HCT116 (cell line): Measurements from ENCODE around the gene MRTFB. TPM values are rescaled to one million over a fixed set of nuclear protein-coding genes. Genes with fewer than 3 reads are reported as not detected.

Experiments
- ATAC-seq: fragments of 200-7000 bp; cut with Tn5 transposase; 2 replicates; pipeline ENCODE4 v1.9.1; 2020; ENCODE audit warnings: mild to moderate bottlenecking, moderate library complexity
- BruUV-seq: library from RNA; stranded (reverse); fragments of 400-500 nt; replicated peaks from 2 replicates; lab custom pipeline; 2021; lab: Mats Ljungman, UMichigan
- CTCF ChIA-PET: fragments of 300-600 bp; sonication (Branson Sonifier 250); formaldehyde crosslinking; loops from one replicate; lab custom pipeline; 2021; ENCODE audit warnings: antibody characterized with exemption; lab: Charles Lee
- POLR2A ChIA-PET: fragments of 300-600, 350-600 bp; sonication (Branson Sonifier 250); formaldehyde crosslinking; loops from one replicate; lab custom pipeline; 2021; ENCODE audit warnings: antibody characterized with exemption; lab: Charles Lee
- RAD21 ChIA-PET, 2 experiments: fragments of 300-600 bp; sonication (Branson Sonifier 250); formaldehyde crosslinking; loops; one replicate each; lab custom pipeline; 2023; ENCODE audit warnings: low total read pairs in 2 of 2; ENCODE audit not compliant: uncharacterized antibody in 2 of 2, unreplicated experiment in 2 of 2, low non-redundant PET in 1 of 2; lab: Charles Lee
- DNase-seq: peaks from one replicate; pipeline ENCODE4 v3.0.0-alpha.2; 2010; ENCODE audit warnings: low read depth, low spot score
- H2AFZ ChIP-seq: fragments of 200-600 bp; shearing (Covaris generic), sonication (generic); 2 replicates; pipeline ENCODE4 v1.6.1; 2017; ENCODE audit warnings: low read depth, mixed run types, mixed read lengths, antibody characterized with exemption, low read length; ENCODE audit not compliant: poor library complexity, severe bottlenecking
- H3K27ac ChIP-seq: 2 replicates; pipeline ENCODE4 v1.5.1; 2012; ENCODE audit warnings: low read depth, low read length
- H3K27me3 ChIP-seq: fragments of 200-600 bp; sonication (generic); 2 replicates; pipeline ENCODE4 v1.6.1; 2016; ENCODE audit warnings: mixed run types, low read length, mixed read lengths; ENCODE audit not compliant: insufficient read depth
- H3K36me3 ChIP-seq, 2 experiments: fragments of 200-500 bp in 1 of 2; fragments of 200-600 bp in 1 of 2; sonication (Bioruptor generic) in 1 of 2; sonication (generic) in 1 of 2; 2 replicates each; pipeline versions ENCODE4 v1.5.1 to v1.6.1; 2014 to 2016; ENCODE audit warnings: low read length in 2 of 2, inconsistent platforms in 1 of 2, mixed read lengths in 1 of 2, mixed run types in 1 of 2; ENCODE audit not compliant: insufficient read depth in 2 of 2, control insufficient read depth in 1 of 2
- H3K4me1 ChIP-seq, 2 experiments: fragments of 200-600 bp in 1 of 2; sonication (generic) in 1 of 2; 2 replicates each; pipeline versions ENCODE4 v1.5.1 to v1.6.1; 2012 to 2017; ENCODE audit warnings: low read length in 2 of 2, inconsistent platforms in 1 of 2, mild to moderate bottlenecking in 1 of 2, mixed read lengths in 1 of 2, mixed run types in 1 of 2, moderate library complexity in 1 of 2; ENCODE audit not compliant: insufficient read depth in 2 of 2, control insufficient read depth in 1 of 2
- H3K4me2 ChIP-seq: fragments of 200-600 bp; sonication (generic); 2 replicates; pipeline ENCODE4 v1.6.1; 2017; ENCODE audit warnings: mixed run types, low read length, mixed read lengths
- H3K4me3 ChIP-seq, 2 experiments: fragments of 200-600 bp in 1 of 2; sonication (generic) in 1 of 2; replicated peaks in 1 of 2; 2 replicates each; pipeline ENCODE4 v1.5.1; 2011 to 2016; ENCODE audit warnings: low read length in 2 of 2, control low read depth in 1 of 2, low read depth in 1 of 2, mild to moderate bottlenecking in 1 of 2, mixed read lengths in 1 of 2, mixed run types in 1 of 2
- H3K79me2 ChIP-seq: fragments of 200-600 bp; sonication (generic); 2 replicates; pipeline ENCODE4 v1.6.1; 2017; ENCODE audit warnings: mild to moderate bottlenecking, mixed run types, low read length, moderate library complexity, mixed read lengths; ENCODE audit not compliant: insufficient read depth
- H3K9ac ChIP-seq: fragments of 200-600 bp; sonication (generic); 2 replicates; pipeline ENCODE4 v1.6.1; 2016; ENCODE audit warnings: low read length, mixed read lengths
- H3K9me2 ChIP-seq: fragments of 200-600 bp; sonication (generic), shearing (Covaris generic); 2 replicates; pipeline ENCODE4 v1.6.1; 2017; ENCODE audit warnings: mixed run types, mild to moderate bottlenecking, moderate library complexity; ENCODE audit not compliant: insufficient read depth
- H3K9me3 ChIP-seq, 2 experiments: fragments of 200-500 bp in 1 of 2; fragments of 200-600 bp in 1 of 2; sonication (Bioruptor generic) in 1 of 2; sonication (generic) in 1 of 2; 2 replicates each; pipeline ENCODE4 v1.6.1; 2014 to 2017; ENCODE audit warnings: low read length in 2 of 2, mixed read lengths in 2 of 2, inconsistent platforms in 1 of 2, low read depth in 1 of 2, mild to moderate bottlenecking in 1 of 2, mixed run types in 1 of 2, moderate library complexity in 1 of 2; ENCODE audit not compliant: control insufficient read depth in 1 of 2, insufficient read depth in 1 of 2
- H4K20me1 ChIP-seq: fragments of 200-600 bp; sonication (generic), shearing (Covaris generic); 2 replicates; pipeline ENCODE4 v1.6.1; 2017; ENCODE audit warnings: mixed run types, mild to moderate bottlenecking, moderate library complexity; ENCODE audit not compliant: insufficient read depth
- ATF3 ChIP-seq: IDR thresholded peaks from 2 replicates; pipeline ENCODE4 v1.6.1; 2012
- CBX3 ChIP-seq: IDR thresholded peaks from 2 replicates; pipeline ENCODE4 v1.6.1; 2012; ENCODE audit warnings: low read depth
- CEBPB ChIP-seq: IDR thresholded peaks from 2 replicates; pipeline ENCODE4 v1.6.1; 2012; ENCODE audit warnings: low read depth
- CTCF ChIP-seq, 3 experiments: fragments of 200-600 bp in 1 of 3; sonication (generic) in 1 of 3; IDR thresholded peaks in 2 of 3; conservative IDR thresholded peaks in 1 of 3; 2 replicates each; pipeline ENCODE4 v1.5.1; 2012 to 2017; ENCODE audit warnings: low read depth in 2 of 3, low read length in 2 of 3, antibody characterized with exemption in 1 of 3, borderline replicate concordance in 1 of 3, control low read depth in 1 of 3, mild to moderate bottlenecking in 1 of 3, mixed read lengths in 1 of 3, mixed run types in 1 of 3, moderate library complexity in 1 of 3; ENCODE audit not compliant: insufficient read depth in 1 of 3
- EGR1 ChIP-seq: IDR thresholded peaks from 2 replicates; pipeline ENCODE4 v1.6.1; 2012; ENCODE audit warnings: low read depth
- EZH2 ChIP-seq: fragments of 200-600 bp; sonication (generic); IDR thresholded peaks from 2 replicates; pipeline ENCODE4 v1.6.1; 2017; ENCODE audit warnings: antibody characterized with exemption, mixed run types
- EZH2phosphoT487 ChIP-seq: fragments of 200-600 bp; IDR thresholded peaks from 2 replicates; pipeline ENCODE4 v1.6.1; 2018; ENCODE audit warnings: antibody characterized with exemption, borderline replicate concordance
- POLR2A ChIP-seq: IDR thresholded peaks from 2 replicates; pipeline ENCODE4 v1.7.0; 2011; ENCODE audit warnings: borderline replicate concordance; ENCODE audit not compliant: insufficient read depth, insufficient read length; ENCODE audit errors: extremely low read depth
- SP1 ChIP-seq: IDR thresholded peaks from 2 replicates; pipeline ENCODE4 v1.6.1; 2012; ENCODE audit warnings: low read depth
- SRF ChIP-seq: IDR thresholded peaks from 2 replicates; pipeline ENCODE4 v1.6.1; 2012; ENCODE audit warnings: low read depth
- TCF7L2 ChIP-seq: IDR thresholded peaks from 2 replicates; pipeline ENCODE4 v1.7.0; 2011; ENCODE audit warnings: borderline replicate concordance, inconsistent platforms; ENCODE audit not compliant: insufficient read depth, insufficient read length; ENCODE audit errors: extremely low read depth
- YY1 ChIP-seq: IDR thresholded peaks from 2 replicates; pipeline ENCODE4 v1.6.1; 2011; ENCODE audit warnings: low read length, low read depth, moderate library complexity, mild to moderate bottlenecking; ENCODE audit not compliant: insufficient replicate concordance; ENCODE audit errors: extremely low read depth
- ZNF274 ChIP-seq: fragments of 200-500 bp; sonication (Bioruptor generic); IDR thresholded peaks from 2 replicates; pipeline ENCODE4 v1.6.1; 2014; ENCODE audit warnings: mild to moderate bottlenecking, low read depth, low read length, inconsistent platforms
- intact Hi-C: fragments of 100-400 bp; cut with micrococcal nuclease; formaldehyde crosslinking; loops from 2 replicates; pipeline ENCODE4 v1.10.0; 2022
- total RNA-seq: library from RNA; stranded (reverse); gene quantifications from one replicate; pipeline ENCODE4 v1.2.1, GENCODE V29; 2021; ENCODE audit not compliant: unreplicated experiment

The MRTFB gene
- total RNA-seq, 1 experiment from 2014 or later: 39.0 TPM

GRCh38 chr16:14042706-14043105 is 28.4 kb upstream of the MRTFB start:
- Histone ChIP-seq H3K27ac (no peak overlapping the region), H4K20me1 (no peaks in the 10 kb centered on the region), H3K9ac (no peak overlapping the region), H3K79me2 (no peaks in the 10 kb centered on the region), H2AFZ (no peak overlapping the region), H3K4me2 (no peak overlapping the region), H3K9me2 (no peaks in the 10 kb centered on the region), H3K4me1 (no peaks in the 10 kb centered on the region), H3K4me3 (no peak overlapping the region), H3K27me3 (no peaks in the 10 kb centered on the region), H3K9me3 (no peaks in the 10 kb centered on the region), H3K36me3 (no peaks in the 10 kb centered on the region)
- no peak for TF ChIP-seq YY1
- no peak for TF ChIP-seq SRF
- TF ChIP-seq TCF7L2: no peak
- no peak for TF ChIP-seq EZH2phosphoT487
- TF ChIP-seq ZNF274: no peak
- no peak for TF ChIP-seq CBX3
- TF ChIP-seq CEBPB: no peak
- TF ChIP-seq EGR1: no peak
- BruUV-seq: no TSS peak
- intact Hi-C loops: no loop called here
- no peak for ATAC-seq
- ChIA-PET RAD21 (no interaction called here), POLR2A (no interaction called here), CTCF (no interaction called here)
- no peak for DNase-seq

GRCh38 chr16:14043278-14043677 is 27.8 kb upstream of the MRTFB start:
- no peaks in the 10 kb centered on the region for H3K9me3 ChIP-seq

More at GRCh38 chr16:14043278-14043677, 27.8 kb upstream of the MRTFB start:
- H3K9me2 ChIP-seq: no peaks in the 10 kb centered on the region
- no peaks in the 10 kb centered on the region for H3K27me3 ChIP-seq
- no peak for TF ChIP-seq CEBPB
- no peak for TF ChIP-seq EZH2
- TF ChIP-seq SP1: no peak
- TF ChIP-seq ZNF274: no peak
- no peak for TF ChIP-seq ATF3
- TF ChIP-seq CTCF (IDR thresholded peaks at IDR 0.05 in 2 of 3, conservative IDR thresholded peaks at IDR 0.05 in 1 of 3; ENCODE audit: borderline replicate concordance in 1 of 3, insufficient read depth in 1 of 3, low read depth in 2 of 3, low read length in 2 of 3): no peak
- no peak for TF ChIP-seq POLR2A
- no peak overlapping the region for H3K4me2 ChIP-seq
- H3K79me2 ChIP-seq: no peaks in the 10 kb centered on the region
- DNase-seq: no peak
- no peak overlapping the region for H2AFZ ChIP-seq
- H3K4me1 ChIP-seq: no peaks in the 10 kb centered on the region
- ChIA-PET POLR2A (no interaction called here), CTCF (no interaction called here), RAD21 (no interaction called here)
- H3K9ac ChIP-seq: no peak overlapping the region
- H3K27ac ChIP-seq: no peak overlapping the region
- BruUV-seq: no TSS peak
- ATAC-seq: no peak
- H3K36me3 ChIP-seq: no peaks in the 10 kb centered on the region
- H4K20me1 ChIP-seq: no peaks in the 10 kb centered on the region
- no peak overlapping the region for H3K4me3 ChIP-seq
- intact Hi-C loops: no loop called here
